ENCODE data around the gene ADGRL3. TPM values are rescaled to one million over a fixed set of nuclear protein-coding genes. Genes with fewer than 3 reads are reported as not detected.
"Not testable (repeated sequence)": the region's sequence is repeated elsewhere in the genome, so short reads cannot be mapped to it uniquely, and the experiment has no call there.

ADGRL3 gene
- total RNA-seq, 1 donor from 2014 or later, result 101 TPM

DNA sequence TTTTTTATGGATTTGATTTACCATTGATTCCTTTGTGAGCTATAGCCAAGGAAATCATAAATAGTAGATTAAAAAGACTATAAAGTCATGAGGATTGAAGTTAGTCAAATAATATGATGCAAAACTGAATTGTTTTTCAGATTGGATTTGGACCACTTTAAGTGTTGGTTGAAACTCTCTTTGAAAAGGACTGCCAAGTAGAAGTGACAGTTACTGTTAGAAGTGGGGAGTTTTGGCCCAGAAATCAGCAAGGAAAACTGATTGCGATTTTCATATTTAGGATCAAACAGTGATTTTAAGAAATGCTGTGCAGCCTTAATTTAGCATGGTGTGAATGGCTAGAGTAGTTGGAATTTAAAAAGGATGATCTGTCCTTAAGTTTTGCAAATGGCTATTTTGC, 4.9 kb downstream of the ADGRL3 start:
- DNase-seq (ENCODE audit: low spot score), result no peak

DNA sequence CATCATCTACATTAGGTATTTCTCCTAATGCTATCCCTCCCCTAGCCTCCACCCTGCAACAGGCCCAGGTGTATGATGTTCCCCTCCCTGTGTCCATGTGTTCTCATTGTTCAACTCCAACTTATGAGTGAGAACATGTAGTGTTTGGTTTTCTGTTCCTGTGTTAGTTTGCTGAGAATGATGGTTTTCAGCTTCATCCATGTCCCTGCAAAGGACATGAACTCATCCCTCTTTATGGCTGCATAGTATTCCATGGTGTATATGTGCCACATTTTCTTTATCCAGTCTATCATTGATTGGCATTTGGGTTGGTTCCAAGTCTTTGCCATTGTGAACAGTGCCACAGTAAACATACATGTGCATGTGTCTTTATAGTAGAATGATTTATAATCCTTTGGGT, 7.0 kb downstream of the ADGRL3 start:
- DNase-seq (ENCODE audit: low spot score), result not testable (repeated sequence)

DNA sequence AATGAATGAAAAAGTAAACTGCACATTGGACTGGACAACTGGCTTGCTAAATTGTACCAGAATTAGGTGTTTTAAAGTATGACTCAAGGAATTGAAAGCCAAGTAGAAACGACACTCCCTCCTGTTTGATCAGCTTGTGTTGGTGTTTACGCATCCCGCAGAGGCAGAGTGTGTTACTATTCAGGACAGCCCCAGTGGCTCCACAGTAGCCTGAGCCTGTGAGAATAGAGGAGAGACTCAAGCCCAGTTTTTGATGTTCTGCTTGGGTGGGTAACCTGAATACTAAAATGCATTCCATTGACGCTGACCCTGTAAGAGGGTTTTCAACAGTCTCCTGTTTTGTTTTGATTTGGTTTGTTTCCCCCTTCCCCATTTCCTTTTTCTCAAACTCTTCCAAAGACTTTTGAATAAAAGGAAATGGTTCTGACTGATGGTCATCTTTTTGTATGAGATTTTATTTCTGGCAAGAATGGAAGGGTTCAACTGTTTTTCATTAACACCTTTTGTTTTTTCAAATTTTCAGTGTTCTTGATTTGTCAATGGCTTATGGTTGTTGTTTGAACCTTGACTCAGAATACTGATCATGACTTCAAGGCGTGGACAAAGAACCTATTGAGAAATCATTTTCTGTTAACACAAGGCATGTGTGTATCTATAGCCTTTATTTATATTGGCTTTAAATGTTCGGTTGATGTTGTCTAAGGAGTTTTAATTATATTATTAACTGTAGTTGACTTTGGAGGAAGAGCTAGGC, 10.2 kb downstream of the ADGRL3 start:
- DNase-seq (ENCODE audit: low spot score), result no peak

DNA sequence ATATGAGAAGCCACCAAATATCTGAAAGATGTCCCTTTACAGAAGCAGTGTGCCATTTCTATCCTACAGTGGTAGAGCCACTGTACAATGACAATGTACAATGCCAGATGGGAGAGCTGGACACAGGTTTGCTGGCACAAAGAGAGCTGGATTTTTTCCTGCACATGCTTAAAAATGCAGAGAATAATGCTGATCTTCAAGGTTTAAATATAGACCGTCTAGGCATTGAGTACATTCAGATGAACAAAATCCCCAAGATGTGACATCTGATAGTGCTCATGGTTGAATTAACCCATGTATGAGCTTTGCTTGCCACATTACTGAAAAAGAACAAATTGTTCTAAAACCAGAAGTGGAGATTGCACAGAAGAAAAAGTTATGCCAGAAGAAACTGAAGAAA, 11.7 kb downstream of the ADGRL3 start:
- no peak for DNase-seq (ENCODE audit: low spot score)

DNA sequence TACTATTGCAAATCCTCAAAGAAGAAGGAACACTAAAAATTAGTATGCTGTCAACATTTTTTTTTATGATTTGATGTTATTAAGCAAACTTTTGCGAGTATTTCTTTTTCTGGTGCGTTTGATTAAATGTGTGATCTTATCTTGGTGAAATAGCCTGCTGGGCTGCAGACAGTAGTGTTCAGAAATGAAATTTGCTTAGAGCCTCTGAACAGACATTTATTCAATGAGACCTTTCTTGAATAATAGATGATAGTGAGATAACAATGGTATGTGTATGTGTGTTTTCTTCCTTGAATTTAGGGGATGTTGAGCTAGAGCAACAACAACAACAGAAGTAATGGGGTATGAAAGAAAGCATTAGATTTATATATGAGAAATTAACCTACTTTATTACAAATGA, 12.7 kb downstream of the ADGRL3 start:
- DNase-seq (ENCODE audit: low spot score), result no peak

DNA sequence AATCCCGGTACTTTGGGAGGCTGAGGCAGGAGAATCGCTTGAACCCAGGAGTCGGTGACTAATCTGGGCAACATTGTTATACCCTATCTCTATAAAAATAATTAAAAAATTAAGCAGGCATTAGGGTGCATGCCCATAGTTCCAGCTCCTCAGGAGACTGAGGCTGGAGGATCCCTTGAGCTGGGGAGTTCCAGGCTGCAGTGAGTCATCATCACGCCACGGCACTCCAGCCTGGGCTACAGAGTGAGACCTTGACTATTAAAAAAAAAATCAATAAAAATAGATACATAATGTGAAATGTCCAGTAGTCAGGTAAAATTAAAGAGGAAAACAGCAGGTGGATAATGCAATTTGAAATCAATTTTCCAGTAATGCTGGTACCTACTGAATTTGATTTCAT, 14.6 kb downstream of the ADGRL3 start:
- no peak for DNase-seq (ENCODE audit: low spot score)

DNA sequence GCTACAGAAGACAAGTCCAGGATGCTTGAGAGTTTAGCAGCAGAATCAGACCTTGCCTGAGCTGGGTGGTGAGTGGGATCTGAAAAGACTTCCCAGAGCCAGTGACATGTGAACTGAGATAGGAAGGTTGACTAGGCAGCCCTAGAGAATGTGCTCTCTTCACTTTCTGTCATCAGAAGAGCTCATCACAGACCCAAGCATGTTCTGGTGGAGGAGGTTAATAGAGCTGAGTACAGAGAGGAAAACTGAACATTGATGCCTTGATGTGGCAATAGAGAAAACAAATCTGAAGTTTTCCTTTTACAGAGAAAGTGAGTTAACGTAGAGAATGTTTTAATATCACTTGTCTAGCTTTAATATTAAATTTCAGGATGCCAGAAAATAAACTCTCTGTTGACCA, 17.1 kb downstream of the ADGRL3 start:
- no peak for DNase-seq (ENCODE audit: low spot score)

DNA sequence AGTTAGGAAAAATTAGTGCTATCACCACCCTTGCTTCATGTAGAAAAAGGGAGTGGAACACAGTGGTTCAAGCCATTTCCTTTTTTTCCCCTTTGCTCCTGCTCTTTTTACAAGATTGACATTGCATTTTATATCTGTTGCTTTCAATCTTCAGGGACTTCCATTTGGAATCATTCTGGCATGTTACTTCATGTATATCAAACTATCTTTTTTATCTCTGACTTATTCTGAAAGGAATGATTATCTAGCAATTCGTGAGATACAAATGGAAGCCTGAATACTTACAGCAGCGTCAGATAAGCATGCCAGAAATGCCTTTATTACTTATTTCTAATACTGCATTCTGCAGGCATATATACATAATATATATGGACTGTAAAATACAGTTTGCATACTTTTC, 20.4 kb downstream of the ADGRL3 start:
- DNase-seq (ENCODE audit: low spot score), result peak; percentile 56

DNA sequence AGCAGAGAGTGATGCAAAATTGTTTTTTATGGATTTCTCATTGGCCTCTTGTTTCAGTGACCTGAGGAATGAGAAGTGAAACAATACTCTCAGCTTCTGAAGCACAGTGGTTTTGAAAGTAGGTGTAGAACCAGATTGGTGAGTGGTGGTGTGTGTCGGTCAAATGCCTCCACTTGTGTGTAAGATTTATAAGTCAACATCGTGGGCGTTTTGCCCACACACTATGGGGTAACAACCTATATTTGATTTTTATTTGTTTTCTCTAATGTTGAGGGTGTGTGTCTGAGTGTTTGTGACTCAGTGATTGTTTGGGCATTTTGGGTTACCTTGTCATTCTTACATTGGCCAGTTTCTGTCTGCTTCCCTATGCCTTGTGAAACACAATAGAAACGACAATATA, 23.3 kb downstream of the ADGRL3 start:
- no peak for DNase-seq (ENCODE audit: low spot score)

DNA sequence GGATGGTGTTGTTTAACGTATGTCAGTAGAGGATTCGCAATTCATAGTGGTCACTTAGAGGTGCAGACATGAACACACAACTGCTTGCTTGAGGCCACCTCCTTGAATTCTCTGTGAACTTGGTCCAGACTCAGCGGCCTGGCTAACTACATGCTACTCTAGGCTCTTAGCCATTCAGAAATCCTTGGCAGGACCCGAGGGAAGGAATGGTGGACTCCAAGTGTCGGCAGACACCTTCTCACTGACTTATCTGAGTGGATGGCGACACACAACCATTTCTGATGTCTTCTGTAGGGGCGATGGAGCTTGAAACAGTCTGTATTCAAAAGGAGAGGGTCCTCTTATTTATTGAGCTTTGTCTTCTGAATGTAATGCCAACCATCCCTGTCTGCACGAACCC, 24.4 kb downstream of the ADGRL3 start:
- DNase-seq (ENCODE audit: low spot score), result no peak

DNA sequence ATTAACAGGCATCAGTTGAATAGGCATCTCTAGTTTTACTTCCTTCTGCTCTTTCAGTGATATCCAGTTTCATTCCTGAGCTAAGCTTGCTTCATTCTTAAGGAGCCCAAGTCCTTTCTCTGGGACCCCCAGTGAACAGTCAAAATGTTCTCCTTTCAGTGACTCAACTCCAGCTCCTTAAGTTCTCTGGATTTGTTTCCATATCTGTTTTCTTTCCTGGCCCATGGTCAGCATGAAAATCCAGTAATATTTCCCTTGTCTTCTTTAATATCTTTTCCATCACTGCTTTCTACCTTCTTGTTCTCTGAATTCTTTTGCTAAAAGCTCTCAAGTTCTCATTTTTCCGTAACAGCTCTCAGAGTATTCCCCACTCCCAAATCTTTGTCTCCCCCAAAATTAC, 25.5 kb downstream of the ADGRL3 start:
- DNase-seq (ENCODE audit: low spot score), result peak; percentile 63

DNA sequence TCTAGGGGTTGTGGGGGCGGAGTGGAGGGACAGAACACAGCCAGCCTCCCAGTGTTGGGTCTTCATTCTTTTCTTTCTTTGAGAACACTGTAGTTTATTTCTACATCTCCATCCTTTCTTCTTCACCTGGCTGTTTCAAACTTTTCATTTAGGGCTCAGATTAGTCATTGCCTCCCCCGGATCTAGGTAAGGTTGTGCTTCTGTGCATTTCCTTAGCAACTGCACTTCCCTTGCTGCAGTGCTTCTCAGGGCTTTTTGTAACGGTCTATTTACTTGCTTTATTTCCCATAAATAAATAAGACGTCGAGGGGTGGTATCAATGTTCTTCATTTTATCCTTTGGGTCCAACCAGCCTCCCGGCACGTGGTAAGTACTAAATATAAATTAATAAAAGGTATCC, 31.3 kb downstream of the ADGRL3 start:
- DNase-seq (ENCODE audit: low spot score), result no peak

DNA sequence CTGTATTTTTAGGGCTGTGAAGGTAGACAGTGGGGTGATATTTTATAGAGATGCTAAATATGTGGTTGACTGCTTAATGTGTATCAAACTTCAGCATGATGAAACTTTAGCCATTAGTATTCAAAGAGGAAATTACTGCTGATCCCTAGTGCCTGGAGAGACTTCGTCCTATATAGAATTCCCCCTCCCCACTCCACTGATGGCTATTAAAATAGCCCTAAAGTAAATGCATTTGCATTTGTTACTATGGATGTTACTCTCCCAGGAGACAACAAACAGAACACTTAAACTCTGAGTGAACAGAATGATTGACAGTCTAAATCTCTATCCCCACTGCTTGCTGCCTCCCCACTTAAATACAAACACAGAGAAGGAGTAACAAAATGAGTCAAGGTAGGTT, 39.1 kb downstream of the ADGRL3 start:
- no peak for DNase-seq (ENCODE audit: low spot score)

DNA sequence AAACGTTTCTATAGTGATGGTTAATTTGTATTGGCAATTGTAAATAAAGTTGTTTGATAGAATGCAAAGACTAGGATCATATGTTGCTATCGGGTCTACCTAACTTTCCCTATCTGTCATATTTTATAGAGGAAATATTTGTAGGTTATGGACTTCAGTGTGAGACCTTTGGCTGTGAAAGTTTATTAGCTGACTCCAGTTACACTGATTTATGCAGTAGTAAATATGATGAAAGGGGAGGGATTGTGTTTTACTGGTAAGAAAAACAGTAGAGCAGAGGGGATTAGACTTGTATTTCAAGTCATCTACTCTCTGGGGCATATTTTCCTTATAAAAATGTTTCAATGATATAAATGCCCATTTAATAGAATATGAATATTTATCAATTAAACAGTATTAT, 43.8 kb downstream of the ADGRL3 start:
- no peak for DNase-seq (ENCODE audit: low spot score)

DNA sequence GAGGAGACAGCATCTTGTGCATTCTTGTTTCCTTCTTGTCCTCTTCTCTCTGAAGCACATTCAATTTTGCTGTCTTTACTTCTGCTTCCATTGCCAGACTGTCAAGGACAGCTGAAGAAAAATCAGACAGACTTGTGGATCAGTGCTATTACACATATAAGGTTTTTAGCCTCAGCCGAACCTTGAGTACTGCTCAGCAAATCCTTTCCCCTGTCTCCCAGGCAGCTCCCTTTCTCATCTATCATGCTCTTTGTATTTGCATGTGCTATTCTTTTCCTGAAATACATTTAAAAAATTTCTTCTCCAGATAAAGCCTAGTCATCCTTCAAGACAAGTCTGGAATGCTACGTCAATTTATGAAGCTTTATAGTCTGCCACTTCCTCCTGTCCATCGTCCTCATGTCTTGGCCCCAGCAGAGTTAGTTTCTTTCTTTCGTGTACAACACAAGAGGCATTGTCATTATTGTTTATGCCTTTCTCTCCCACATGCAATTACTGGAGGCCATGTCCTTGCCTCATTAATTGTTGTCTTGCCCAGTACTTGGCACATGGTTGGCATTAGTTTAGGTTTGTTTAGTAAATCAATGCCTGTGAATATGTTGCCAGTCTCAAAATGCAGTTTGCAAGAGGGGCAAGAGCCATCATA, 45.1 kb downstream of the ADGRL3 start:
- DNase-seq (ENCODE audit: low spot score), result peak; percentile 24

DNA sequence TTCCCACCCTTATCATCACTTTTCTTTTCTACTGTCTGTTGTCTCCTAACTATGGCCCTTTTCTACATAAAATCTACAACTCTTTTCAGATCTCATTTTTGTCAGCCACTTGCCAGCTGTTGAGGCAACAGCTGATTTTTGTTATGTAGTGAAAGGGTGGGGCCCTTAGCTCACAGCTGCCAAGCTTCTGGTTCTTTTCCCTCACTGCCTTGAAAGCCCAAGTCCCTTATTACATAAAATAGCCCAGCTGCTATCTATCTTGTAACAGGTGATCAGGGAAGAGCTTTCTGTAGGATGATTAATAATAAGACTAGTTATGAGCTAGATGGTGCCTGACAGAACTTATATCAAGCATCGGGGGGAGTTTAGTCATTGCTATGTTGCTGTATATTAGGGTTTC, 45.9 kb downstream of the ADGRL3 start:
- peak; percentile 86 for DNase-seq (ENCODE audit: low spot score)

DNA sequence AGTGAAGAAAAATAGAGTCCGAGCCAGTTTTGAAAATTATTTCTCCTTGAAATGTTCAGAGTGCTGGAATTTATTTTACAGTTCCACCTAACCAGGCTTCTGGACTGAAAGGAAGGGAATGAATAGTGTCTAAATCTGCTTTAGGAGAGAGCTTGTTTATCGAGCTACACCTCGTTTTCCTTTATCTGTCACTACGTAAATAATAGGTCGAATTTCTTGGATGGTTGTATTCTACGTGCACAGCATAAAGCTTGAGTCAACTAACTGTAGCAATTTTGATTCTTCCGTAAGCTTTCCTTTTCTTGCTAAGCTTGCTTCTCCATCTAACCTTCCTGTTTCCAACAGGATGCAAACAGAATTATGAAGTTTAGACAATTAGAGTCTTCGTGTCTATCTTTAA, 48.6 kb downstream of the ADGRL3 start:
- DNase-seq (ENCODE audit: low spot score), result no peak

DNA sequence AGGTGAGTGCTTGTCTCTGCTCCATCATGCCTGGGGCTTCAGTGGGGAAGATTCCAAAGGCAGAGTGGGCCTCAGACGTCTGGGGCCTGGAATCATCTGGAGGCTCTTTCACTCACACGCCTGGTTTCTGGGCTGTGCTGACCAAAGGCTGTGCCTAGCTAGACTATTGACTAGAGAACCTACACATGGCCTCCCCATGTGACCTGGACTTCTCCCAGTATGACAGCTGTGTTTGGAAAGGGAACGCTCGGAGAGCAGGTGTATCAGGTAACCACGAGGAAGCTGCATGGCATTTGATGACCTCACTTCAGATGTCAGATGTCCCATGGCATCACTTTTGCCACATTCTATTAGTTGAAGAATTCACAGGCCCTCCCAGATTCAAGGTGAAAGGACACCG, 51.0 kb downstream of the ADGRL3 start:
- DNase-seq (ENCODE audit: low spot score), result no peak

DNA sequence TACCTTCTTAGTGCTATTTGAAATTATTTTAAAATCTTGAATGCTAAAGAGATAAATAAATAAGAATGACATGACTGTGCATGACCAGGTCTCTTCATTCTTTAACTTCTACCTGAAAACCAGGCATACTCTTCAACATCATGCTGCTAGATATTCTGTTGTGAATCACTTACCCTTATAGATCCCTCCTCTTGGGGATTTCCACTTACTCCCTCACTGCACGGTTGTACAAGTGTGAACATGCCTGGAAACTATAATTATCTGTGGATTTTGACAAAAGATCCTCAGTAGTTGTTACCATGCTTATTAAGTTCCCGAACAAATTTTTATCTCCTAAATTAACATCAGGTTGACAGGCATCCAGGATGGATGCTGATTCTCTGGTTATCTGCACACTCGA, 54.3 kb downstream of the ADGRL3 start:
- DNase-seq (ENCODE audit: low spot score), result no peak

DNA sequence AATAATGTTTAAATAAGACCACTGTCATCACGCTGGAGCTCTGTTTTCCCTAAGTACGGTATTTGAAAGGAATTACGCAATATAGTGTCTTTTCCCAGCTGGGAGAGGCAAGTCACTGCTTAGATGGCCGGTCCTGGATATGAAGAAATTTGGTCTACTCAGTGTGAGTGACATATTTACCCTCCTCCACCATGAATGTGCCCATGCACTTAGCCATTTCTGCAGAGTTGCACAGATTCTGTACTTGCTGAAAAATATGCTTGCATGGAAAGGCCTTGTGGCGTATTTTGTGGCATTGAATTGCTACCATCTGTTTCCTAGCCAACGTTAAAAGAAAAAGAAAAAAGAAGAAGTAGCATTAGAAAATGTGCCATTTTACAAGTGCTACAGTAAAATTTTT, 73.1 kb downstream of the ADGRL3 start:
- peak; percentile 73 for DNase-seq (ENCODE audit: low spot score)

DNA sequence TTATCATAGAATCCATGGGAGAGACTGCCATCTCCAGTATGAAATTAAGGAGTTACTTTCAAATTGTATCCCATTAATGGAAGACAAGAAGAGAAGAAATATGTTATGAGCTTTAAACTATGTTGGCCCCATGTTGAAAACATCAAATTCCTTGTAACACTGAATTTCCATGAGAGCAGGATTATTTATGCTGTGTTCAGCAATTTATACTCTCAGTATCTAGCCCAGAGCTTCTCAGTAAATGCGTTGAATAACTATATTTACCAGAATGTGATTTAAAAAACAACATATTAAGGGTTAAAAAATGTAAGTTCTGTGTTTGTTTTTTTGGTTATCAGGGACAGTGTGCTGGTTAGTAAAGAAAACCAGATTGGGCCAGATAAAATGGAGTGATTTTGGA, 74.2 kb downstream of the ADGRL3 start:
- no peak for DNase-seq (ENCODE audit: low spot score)

DNA sequence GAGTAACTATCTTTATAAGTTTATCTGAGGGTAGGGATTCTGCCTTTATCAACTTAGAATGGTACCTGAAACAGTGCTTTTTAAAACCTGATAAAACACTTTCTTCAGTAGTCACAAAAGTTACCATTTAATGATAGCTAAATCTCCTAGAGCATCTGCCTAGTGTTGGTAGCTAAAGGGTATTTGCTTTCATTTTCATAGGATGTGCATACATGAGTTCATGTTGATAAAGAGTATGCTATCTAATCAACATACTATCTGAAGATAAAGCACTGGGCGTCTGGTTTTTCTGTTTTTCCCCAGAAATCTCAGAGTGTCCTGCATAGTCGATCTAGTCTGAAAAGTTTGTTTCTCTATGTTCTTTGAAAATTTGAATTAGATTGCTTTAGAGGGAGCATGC, 75.1 kb downstream of the ADGRL3 start:
- DNase-seq (ENCODE audit: low spot score), result peak; percentile 82

DNA sequence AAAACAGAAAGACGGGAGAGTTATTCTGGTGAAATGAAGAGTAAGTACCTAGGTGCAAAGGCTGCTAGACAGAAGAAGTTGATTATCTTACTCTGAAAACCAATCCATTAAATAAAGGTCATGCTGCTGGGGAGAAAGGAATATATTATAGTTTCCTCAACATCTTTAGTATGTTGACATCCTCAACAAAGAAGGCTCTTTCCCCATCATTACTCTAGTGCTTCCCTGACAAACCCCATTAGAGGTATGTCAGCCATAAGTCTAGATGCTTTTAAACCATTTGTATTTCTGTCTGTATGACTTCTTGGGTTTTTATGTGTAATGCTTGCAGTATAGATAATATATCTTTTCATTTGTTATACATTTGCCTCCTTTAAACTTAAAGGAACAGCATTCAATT, 75.9 kb downstream of the ADGRL3 start:
- no peak for DNase-seq (ENCODE audit: low spot score)
